Neural progenitor cell (in vitro differentiated cells): ENCODE results near the gene RAB17. TPM values are rescaled to one million over a fixed set of nuclear protein-coding genes. Genes with fewer than 3 reads are reported as not detected.

Experiments used
- DNase-seq: peaks from one replicate; pipeline ENCODE4 v3.0.0-alpha.2; 2016; ENCODE audit warnings: low spot score
- H2AFZ ChIP-seq: fragments of 200-600 bp; sonication (generic); replicated peaks from 2 replicates; pipeline ENCODE4 v1.6.1; 2016; ENCODE audit warnings: antibody characterized with exemption
- H3F3A ChIP-seq: fragments of 200-600 bp; sonication (generic); 2 replicates; pipeline ENCODE4 v1.6.1; 2016; ENCODE audit warnings: antibody characterized with exemption, low read depth
- H3K27ac ChIP-seq: fragments of 200-600 bp; sonication (generic); 2 replicates; pipeline ENCODE4 v1.5.1; 2016; ENCODE audit warnings: mild to moderate bottlenecking
- H3K27me3 ChIP-seq: fragments of 200-600 bp; sonication (generic); 2 replicates; pipeline ENCODE4 v1.6.1; 2016; ENCODE audit warnings: mild to moderate bottlenecking, moderate library complexity
- H3K36me3 ChIP-seq: fragments of 200-600 bp; sonication (generic); 2 replicates; pipeline ENCODE4 v1.5.1; 2016
- H3K4me1 ChIP-seq: fragments of 200-600 bp; sonication (generic); 2 replicates; pipeline ENCODE4 v1.6.1; 2016; ENCODE audit warnings: mixed run types
- H3K4me2 ChIP-seq: fragments of 200-600 bp; sonication (generic); 2 replicates; pipeline ENCODE4 v1.6.1; 2016
- H3K4me3 ChIP-seq: fragments of 200-600 bp; sonication (generic); 2 replicates; pipeline ENCODE4 v1.5.1; 2016
- H3K79me2 ChIP-seq: fragments of 200-600 bp; sonication (generic); 2 replicates; pipeline ENCODE4 v1.6.1; 2016; ENCODE audit warnings: low read depth
- H3K9ac ChIP-seq: fragments of 200-600 bp; sonication (generic); 2 replicates; pipeline ENCODE4 v1.6.1; 2016
- H3K9me3 ChIP-seq: fragments of 200-600 bp; sonication (generic); 2 replicates; pipeline ENCODE4 v1.5.1; 2016; ENCODE audit warnings: low read depth
- H4K20me1 ChIP-seq: fragments of 200-600 bp; sonication (generic); 2 replicates; pipeline ENCODE4 v1.6.1; 2016; ENCODE audit warnings: low read depth
- H3K27ac Mint-ChIP-seq: 3 replicates; pipeline ENCODE4 v1.8.0; 2021; ENCODE audit warnings: mixed read lengths
- H3K27me3 Mint-ChIP-seq: 2 replicates; pipeline ENCODE4 v1.8.0; 2022; ENCODE audit warnings: low read depth, mild to moderate bottlenecking, inconsistent platforms, moderate library complexity, mixed read lengths; ENCODE audit not compliant: insufficient read depth
- H3K36me3 Mint-ChIP-seq: 3 replicates; pipeline ENCODE4 v1.8.0; 2021; ENCODE audit warnings: mixed read lengths
- H3K4me1 Mint-ChIP-seq: 3 replicates; pipeline ENCODE4 v1.8.0; 2021; ENCODE audit warnings: mixed read lengths
- H3K4me3 Mint-ChIP-seq: 3 replicates; pipeline ENCODE4 v1.8.0; 2021; ENCODE audit warnings: mild to moderate bottlenecking, moderate library complexity, mixed read lengths
- H3K9me3 Mint-ChIP-seq: 3 replicates; pipeline ENCODE4 v1.8.0; 2020; ENCODE audit warnings: mixed read lengths
- CTCF ChIP-seq: fragments of 200-600 bp; sonication (generic); IDR thresholded peaks from 2 replicates; pipeline ENCODE4 v1.5.1; 2017; ENCODE audit warnings: antibody characterized with exemption, mild to moderate bottlenecking
- EZH2 ChIP-seq: fragments of 200-600 bp; sonication (generic); IDR thresholded peaks from 2 replicates; pipeline ENCODE4 v1.6.1; 2017; ENCODE audit warnings: antibody characterized with exemption, mild to moderate bottlenecking, moderate library complexity
- EZH2phosphoT487 ChIP-seq: fragments of 200-600 bp; sonication (generic); IDR thresholded peaks from 2 replicates; pipeline ENCODE4 v1.6.1; 2017; ENCODE audit warnings: antibody characterized with exemption
- total RNA-seq: library from RNA; depleted of rRNA; stranded (reverse); fragments of >200 nt; gene quantifications from 2 replicates; pipeline ENCODE4 v1.2.3, GENCODE V29; 2015; ENCODE audit warnings: low replicate concordance

Gene RAB17
- total RNA-seq, 1 donor from 2014 or later: not detected

GRCh38 chr2:237623428-237624403, 33.2 kb upstream of the RAB17 start:
- H3K27ac Mint-ChIP-seq: no peak overlapping the region

GRCh38 chr2:237618449-237618848, 27.9 kb upstream of the RAB17 start:
- H3K27me3 ChIP-seq: peaks cover 7% of the 10 kb centered on the region
- H3K4me3 ChIP-seq: no peak overlapping the region
- no peak overlapping the region for H2AFZ ChIP-seq
- Mint-ChIP-seq H3K36me3 (no peaks in the 10 kb centered on the region), H3K9me3 (no peaks in the 10 kb centered on the region), H3K27me3 (peaks cover 10% of the 10 kb centered on the region), H3K4me3 (no peak overlapping the region), H3K27ac (peak overlapping the region; percentile 19), H3K4me1 (peaks cover 17% of the 10 kb centered on the region)
- H3K4me1 ChIP-seq: peaks cover 20% of the 10 kb centered on the region
- H3K9ac ChIP-seq: no peak overlapping the region
- no peak overlapping the region for H3K27ac ChIP-seq
- no peak for TF ChIP-seq CTCF
- no peak for TF ChIP-seq EZH2phosphoT487
- no peaks in the 10 kb centered on the region for H4K20me1 ChIP-seq
- no peak overlapping the region for H3K4me2 ChIP-seq
- H3K36me3 ChIP-seq: no peaks in the 10 kb centered on the region
- peaks cover 9% of the 10 kb centered on the region for H3F3A ChIP-seq
- no peaks in the 10 kb centered on the region for H3K9me3 ChIP-seq
- no peaks in the 10 kb centered on the region for H3K79me2 ChIP-seq
- no peak for DNase-seq

More at GRCh38 chr2:237623428-237624403, 33.2 kb upstream of the RAB17 start:
- Mint-ChIP-seq H3K4me1 (peaks cover 20% of the 10 kb centered on the region), H3K27me3 (peaks cover 14% of the 10 kb centered on the region), H3K9me3 (no peaks in the 10 kb centered on the region), H3K4me3 (no peak overlapping the region), H3K36me3 (no peaks in the 10 kb centered on the region)
- Histone ChIP-seq H3F3A (peaks cover 17% of the 10 kb centered on the region), H4K20me1 (peaks cover 3% of the 10 kb centered on the region), H2AFZ (no peak overlapping the region), H3K4me3 (no peak overlapping the region), H3K4me2 (no peak overlapping the region), H3K4me1 (peaks cover 8% of the 10 kb centered on the region), H3K79me2 (no peaks in the 10 kb centered on the region), H3K36me3 (no peaks in the 10 kb centered on the region), H3K9me3 (no peaks in the 10 kb centered on the region), H3K27me3 (peaks cover 57% of the 10 kb centered on the region), H3K9ac (no peak overlapping the region), H3K27ac (no peak overlapping the region)
- no peak for DNase-seq
- TF ChIP-seq CTCF: no peak
- TF ChIP-seq EZH2: no peak
- TF ChIP-seq EZH2phosphoT487: no peak

GRCh38 chr2:237617587-237617982, 27.1 kb upstream of the RAB17 start:
- Mint-ChIP-seq H3K9me3 (no peaks in the 10 kb centered on the region), H3K4me1 (peaks cover 19% of the 10 kb centered on the region), H3K36me3 (no peaks in the 10 kb centered on the region), H3K4me3 (no peak overlapping the region), H3K27me3 (peaks cover 10% of the 10 kb centered on the region), H3K27ac (no peak overlapping the region)
- H3K9ac ChIP-seq: no peak overlapping the region
- no peak overlapping the region for H3K27ac ChIP-seq
- peak overlapping the region; percentile 23 for H3K4me2 ChIP-seq
- no peak for TF ChIP-seq CTCF
- TF ChIP-seq EZH2phosphoT487: no peak
- no peak for TF ChIP-seq EZH2
- H3K79me2 ChIP-seq: no peaks in the 10 kb centered on the region
- H3K9me3 ChIP-seq: no peaks in the 10 kb centered on the region
- H4K20me1 ChIP-seq: no peaks in the 10 kb centered on the region
- no peak for DNase-seq
- H3K36me3 ChIP-seq: no peaks in the 10 kb centered on the region
- H3K27me3 ChIP-seq: no peaks in the 10 kb centered on the region
- H3K4me1 ChIP-seq: peaks cover 22% of the 10 kb centered on the region
- no peak overlapping the region for H2AFZ ChIP-seq
- H3K4me3 ChIP-seq: no peak overlapping the region
- peaks cover 9% of the 10 kb centered on the region for H3F3A ChIP-seq
